Measurements from ENCODE around the gene PCSK4. TPM values are rescaled to one million over a fixed set of nuclear protein-coding genes. Genes with fewer than 3 reads are reported as not detected.
"Not testable (repeated sequence)": the region's sequence is repeated elsewhere in the genome, so short reads cannot be mapped to it uniquely, and the experiment has no call there.

PCSK4 gene
- total and polyA plus RNA-seq, 9 of the 15 experiments (the other 6 are each of a cell fraction or from before 2014, with no cell fraction given), result 0.01 to 9.1 (median 2.1) TPM; not detected in 1

- peak in 1 of 2 experiments; percentile 13; a peak in 1 of 4 replicates for TF ChIP-seq TEAD1 (CRISPR knock-in tag; IDR thresholded peaks at IDR 0.05)
- no peak for TF ChIP-seq KLF6 (CRISPR knock-in tag; IDR thresholded peaks at IDR 0.05; ENCODE audit: borderline replicate concordance)
- TF ChIP-seq KHSRP (IDR thresholded peaks at IDR 0.05), result no peak
- 0 out of 2 replicates have a peak, but pooled peaks have one; percentile 10 for TF ChIP-seq ZNF740 (CRISPR knock-in tag; IDR thresholded peaks at IDR 0.05)
- TF ChIP-seq ZNF740 (tag; IDR thresholded peaks at IDR 0.05), result no peak
- TF ChIP-seq EP400 (IDR thresholded peaks at IDR 0.05), result no peak
- no peak for TF ChIP-seq CTBP1 (IDR thresholded peaks at IDR 0.05; ENCODE audit: borderline replicate concordance)
- no peak for TF ChIP-seq CREM (IDR thresholded peaks at IDR 0.05; ENCODE audit: low read depth)
These were observed 11.0 kb upstream of the PCSK4 start (continued) for GRCh38 chr19:1501200-1501595.

GRCh38 chr19:1499231-1499630 lies 9.1 kb upstream of the PCSK4 start:
- ATAC-seq; H3K9me1 ChIP-seq (ENCODE audit: control insufficient read depth, insufficient read depth, low read length); H3K4me2 ChIP-seq (ENCODE audit: insufficient read depth, low read length); DNase-seq (ENCODE audit: extremely low read depth in 1 of 4, low spot score in 3 of 4); H3K27me3 ChIP-seq (ENCODE audit: control insufficient read depth in 2 of 2, insufficient read depth in 2 of 2, low read length in 2 of 2); H2AFZ ChIP-seq (ENCODE audit: low read depth, low read length); H3K79me2 ChIP-seq (ENCODE audit: control insufficient read depth, insufficient read depth, low read length); H3K4me3 ChIP-seq; intact Hi-C loops (cut with micrococcal nuclease); in situ Hi-C loops (cut with MboI); H3K36me3 ChIP-seq (ENCODE audit: control insufficient read depth, insufficient read depth, low read length); POLR2A ChIA-PET; H3K27ac ChIP-seq (ENCODE audit: extremely low read depth, low read depth, low read length); FAIRE-seq; BruUV-seq (replicated peaks); H4K20me1 ChIP-seq (replicated peaks; ENCODE audit: control insufficient read depth, insufficient read depth, low read length); CTCF ChIA-PET (ENCODE audit: low intra/inter-chr PET ratio); H3K9ac ChIP-seq (ENCODE audit: insufficient read depth in 1 of 2, low read depth in 2 of 2, low read length in 2 of 2); H3K9me3 ChIP-seq (replicated peaks; ENCODE audit: control insufficient read depth, insufficient read depth, low read depth, low read length): not testable (repeated sequence)
- H3K4me1 ChIP-seq (replicated peaks in 1 of 2; ENCODE audit: control insufficient read depth in 2 of 2, insufficient read depth in 2 of 2, low read length in 2 of 2), result peaks cover 3 to 76% of the 10 kb centered on the region in 2 experiments; a peak in 4 of 5 replicates
- WGBS (ENCODE audit: insufficient coverage, low coverage, missing lambda C conversion rate), result no CpG with 5 or more reads among the region's 34 CpGs
